Measurements from ENCODE around the gene EEPD1.

Gene EEPD1

GRCh38 chr7:36348256-36348655 lies 195.2 kb downstream of the EEPD1 start:
- peak; percentile 77 for DNase-seq

- DNase-seq = no peak
These were observed 195.7 kb downstream of the EEPD1 start for GRCh38 chr7:36348771-36349170.

GRCh38 chr7:36349626-36350025 lies 196.6 kb downstream of the EEPD1 start:
- no peak for DNase-seq

Data from HCEC 1CT (cell line).